HepG2 (cell line): ENCODE data around the gene RASGRF1. TPM values are rescaled to one million over a fixed set of nuclear protein-coding genes. Genes with fewer than 3 reads are reported as not detected.
A peak's percentile ranks its signal among the peaks of the same experiment; 100 is the strongest.

Experiments
- EZH2 ChIP-seq: conservative IDR thresholded peaks from 2 replicates; pipeline ENCODE4 v1.6.1; 2012; ENCODE audit warnings: mild to moderate bottlenecking, low read depth, low read length, moderate library complexity
- MAFG ChIP-seq: sonication (generic); formaldehyde crosslinking; IDR thresholded peaks from 2 replicates; pipeline ENCODE4 v1.5.1; 2020; ENCODE audit warnings: mild to moderate bottlenecking, missing genetic modification reagents
- NCOR1 ChIP-seq: fragments of 200-600 bp; sonication (generic); IDR thresholded peaks from 2 replicates; pipeline ENCODE4 v1.7.0; 2017; ENCODE audit warnings: antibody characterized with exemption, low read length, borderline replicate concordance
- NFKBIZ ChIP-seq: IDR thresholded peaks from 2 replicates; pipeline ENCODE4 v1.6.1; 2018; ENCODE audit warnings: missing genetic modification reagents, missing compliant biosample characterization
- PCBP2 ChIP-seq: fragments of 200-400 bp; formaldehyde crosslinking; optimal IDR thresholded peaks from 2 replicates; pipeline ENCODE3; 2018; ENCODE audit warnings: low read length, low read depth; ENCODE audit not compliant: poor library complexity, severe bottlenecking
- PHF20 ChIP-seq: sonication (generic); formaldehyde crosslinking; IDR thresholded peaks from 2 replicates; pipeline ENCODE4 v1.5.0; 2020; ENCODE audit warnings: mild to moderate bottlenecking, missing genetic modification reagents
- PHF5A ChIP-seq: IDR thresholded peaks from one replicate; pipeline ENCODE4 v1.6.1; 2018; ENCODE audit warnings: low read depth, missing genetic modification reagents; ENCODE audit not compliant: unreplicated experiment
- SOX5 ChIP-seq: IDR thresholded peaks from 2 replicates; pipeline ENCODE4 v1.6.1; 2016; ENCODE audit warnings: borderline replicate concordance
- SRSF4 ChIP-seq: fragments of 200-400 bp; formaldehyde crosslinking; IDR thresholded peaks from one replicate; pipeline ENCODE4 v1.6.1; 2018; ENCODE audit warnings: mild to moderate bottlenecking, low read depth, low read length, moderate library complexity; ENCODE audit not compliant: poor library complexity, severe bottlenecking
- ZNF17 ChIP-seq: sonication (generic); formaldehyde crosslinking; IDR thresholded peaks from 2 replicates; pipeline ENCODE4 v1.5.0; 2020; ENCODE audit warnings: mild to moderate bottlenecking, missing genetic modification reagents
- ZNF292 ChIP-seq: sonication (generic); formaldehyde crosslinking; IDR thresholded peaks from 2 replicates; pipeline ENCODE4 v1.8.1; 2022; ENCODE audit warnings: mild to moderate bottlenecking, low read depth, missing genetic modification reagents, borderline replicate concordance
- ZNF318 ChIP-seq: sonication (generic); formaldehyde crosslinking; IDR thresholded peaks from 2 replicates; pipeline ENCODE4 v1.4.0; 2020; ENCODE audit warnings: mild to moderate bottlenecking, missing genetic modification reagents
- ZNF512 ChIP-seq: sonication (generic); formaldehyde crosslinking; IDR thresholded peaks from 2 replicates; pipeline ENCODE4 v1.4.0; 2020; ENCODE audit warnings: mild to moderate bottlenecking, missing genetic modification reagents
- ZNF562 ChIP-seq: sonication (generic); formaldehyde crosslinking; IDR thresholded peaks from 2 replicates; pipeline ENCODE4 v1.8.0; 2022; ENCODE audit warnings: missing genetic modification reagents, borderline replicate concordance
- ZNF567 ChIP-seq: sonication (generic); formaldehyde crosslinking; IDR thresholded peaks from 2 replicates; pipeline ENCODE4 v1.8.1; 2023; ENCODE audit warnings: mild to moderate bottlenecking, missing genetic modification reagents, borderline replicate concordance
- polyA plus RNA-seq, 8 experiments: library from polyadenylated mRNA; depleted of rRNA in 3 of 8; stranded (reverse) in 7 of 8; unstranded in 1 of 8; fragments of >200 nt; fragmentation: Illumina TruSeq in 4 of 8; extraction: Trizol in 4 of 8; gene quantifications; 2 replicates each; pipeline versions ENCODE4 v1.2.1 to v1.2.3, GENCODE V29; 2011 to 2016; ENCODE audit warnings: low read depth in 4 of 8, missing spikeins in 1 of 8, mixed read lengths in 1 of 8; ENCODE audit not compliant: insufficient read depth in 1 of 8
- total RNA-seq, 5 experiments: library from RNA; depleted of rRNA; stranded (reverse); fragments of >200 nt; fragmentation: Illumina TruSeq; extraction: Trizol; gene quantifications; 2 replicates each; pipeline ENCODE4 v1.2.3, GENCODE V29; 2016; ENCODE audit warnings: low read depth in 1 of 5

RASGRF1 gene
- total and polyA plus RNA-seq, 2 of the 13 experiments (the other 11 are each of a cell fraction or from before 2014, with no cell fraction given), result 0.55 to 3.0 TPM

GRCh38 chr15:78993931-78994530 is 96.5 kb downstream of the RASGRF1 start (continued):
- no peak for TF ChIP-seq ZNF512 (CRISPR knock-in tag)
- peak; percentile 96 for TF ChIP-seq NFKBIZ (CRISPR knock-in tag)
- TF ChIP-seq SRSF4, result no peak
- no peak for TF ChIP-seq EZH2
- peak; percentile 80 for TF ChIP-seq PHF5A
- TF ChIP-seq ZNF567, result peak; percentile 50; the same call in 1 of the 2 replicates
- TF ChIP-seq ZNF562, result no peak
- no peak for TF ChIP-seq PHF20
- TF ChIP-seq ZNF318 (CRISPR knock-in tag), result 0 out of 2 replicates have a peak, but pooled peaks have one; percentile 8
- no peak for TF ChIP-seq MAFG
- TF ChIP-seq ZNF292 (CRISPR knock-in tag), result peak; percentile 81; the same call in 1 of the 2 replicates
- no peak for TF ChIP-seq ZNF17
- peak; percentile 96 for TF ChIP-seq SOX5 (CRISPR knock-in tag)
- TF ChIP-seq PCBP2, result peak; percentile 25
- TF ChIP-seq NCOR1, result peak; percentile 97
